Retina (tissue), 1 donor: Measurements from ENCODE around the gene PNMT.

Experiments
- DNase-seq: peaks from one replicate; pipeline ENCODE4 v3.0.0-alpha.2; 2016

PNMT gene, protein sequence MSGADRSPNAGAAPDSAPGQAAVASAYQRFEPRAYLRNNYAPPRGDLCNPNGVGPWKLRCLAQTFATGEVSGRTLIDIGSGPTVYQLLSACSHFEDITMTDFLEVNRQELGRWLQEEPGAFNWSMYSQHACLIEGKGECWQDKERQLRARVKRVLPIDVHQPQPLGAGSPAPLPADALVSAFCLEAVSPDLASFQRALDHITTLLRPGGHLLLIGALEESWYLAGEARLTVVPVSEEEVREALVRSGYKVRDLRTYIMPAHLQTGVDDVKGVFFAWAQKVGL

DNA sequence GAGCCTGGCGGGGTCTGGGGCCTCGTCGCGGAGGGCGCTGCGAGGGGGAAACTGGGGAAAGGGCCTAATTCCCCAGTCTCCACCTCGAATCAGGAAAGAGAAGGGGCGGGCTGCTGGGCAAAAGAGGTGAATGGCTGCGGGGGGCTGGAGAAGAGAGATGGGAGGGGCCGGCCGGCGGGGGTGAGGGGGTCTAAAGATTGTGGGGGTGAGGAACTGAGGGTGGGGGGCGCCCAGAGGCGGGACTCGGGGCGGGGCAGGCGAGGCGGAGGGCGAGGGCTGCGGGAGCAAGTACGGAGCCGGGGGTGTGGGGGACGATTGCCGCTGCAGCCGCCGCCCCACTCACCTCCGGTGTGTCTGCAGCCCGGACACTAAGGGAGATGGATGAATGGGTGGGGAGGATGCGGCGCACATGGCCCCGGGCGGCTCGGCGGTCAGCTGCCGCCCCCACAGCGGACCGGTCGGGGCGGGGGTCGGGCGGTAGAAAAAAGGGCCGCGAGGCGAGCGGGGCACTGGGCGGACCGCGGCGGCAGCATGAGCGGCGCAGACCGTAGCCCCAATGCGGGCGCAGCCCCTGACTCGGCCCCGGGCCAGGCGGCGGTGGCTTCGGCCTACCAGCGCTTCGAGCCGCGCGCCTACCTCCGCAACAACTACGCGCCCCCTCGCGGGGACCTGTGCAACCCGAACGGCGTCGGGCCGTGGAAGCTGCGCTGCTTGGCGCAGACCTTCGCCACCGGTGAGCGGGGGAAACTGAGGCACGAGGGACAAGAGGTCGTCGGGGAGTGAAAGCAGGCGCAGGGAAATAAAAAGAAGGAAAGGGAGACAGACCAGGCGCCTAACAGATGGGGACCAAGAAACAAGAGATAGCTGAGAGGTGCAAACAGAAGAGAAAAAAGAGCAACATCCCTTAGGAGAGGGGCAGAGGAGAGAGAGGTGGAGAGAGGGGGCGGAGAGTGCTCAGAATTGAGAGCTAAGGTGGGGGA lies at the start of gene PNMT:
Gene PNMT, plus strand, starts transcription at position 509 of the 980 bp plus-strand sequence. Its CDS starts 23 bp downstream, at position 532.
- DNase-seq, result peak; percentile 82

DNA sequence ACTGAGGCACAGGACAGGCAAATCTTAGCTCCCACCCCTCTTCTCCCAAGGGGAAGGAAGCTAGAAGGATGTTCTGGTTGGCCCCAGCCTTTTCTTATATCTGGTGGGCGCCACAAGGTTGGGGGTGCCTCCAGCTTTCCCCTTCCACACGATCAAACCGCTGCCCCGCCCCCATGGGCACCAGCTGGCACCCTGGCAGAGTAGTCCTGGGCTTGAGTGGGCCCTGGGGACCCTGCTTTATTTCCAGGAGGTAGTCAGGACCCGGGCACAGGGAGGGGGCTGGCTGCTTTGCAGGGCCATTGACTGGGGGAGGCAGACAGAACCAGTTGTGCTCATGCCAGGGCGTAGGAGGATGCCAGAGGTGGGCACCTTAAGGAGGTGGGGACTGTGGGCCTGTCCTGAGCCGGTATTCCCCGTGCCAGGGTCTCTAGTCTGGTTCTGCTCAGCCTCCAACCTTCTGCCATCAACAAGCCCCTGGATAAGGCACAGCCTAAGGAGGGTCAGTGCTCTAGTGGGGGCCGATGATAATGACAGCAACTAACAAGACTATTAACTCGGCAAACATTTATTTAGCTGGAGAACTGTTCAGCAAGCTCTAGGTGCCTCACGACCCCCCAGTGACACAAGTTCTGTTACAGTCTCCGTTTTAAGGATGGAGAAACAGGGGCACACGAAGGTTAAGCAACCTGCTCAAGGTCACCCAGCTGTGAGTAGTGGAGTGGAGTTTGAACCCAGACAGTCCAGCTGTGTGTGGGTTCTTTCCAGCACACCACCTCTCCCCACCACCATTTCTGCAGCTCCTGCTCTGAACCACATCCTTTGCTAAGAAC lies 49.1 kb upstream of the PNMT start:
- DNase-seq, result no peak

DNA sequence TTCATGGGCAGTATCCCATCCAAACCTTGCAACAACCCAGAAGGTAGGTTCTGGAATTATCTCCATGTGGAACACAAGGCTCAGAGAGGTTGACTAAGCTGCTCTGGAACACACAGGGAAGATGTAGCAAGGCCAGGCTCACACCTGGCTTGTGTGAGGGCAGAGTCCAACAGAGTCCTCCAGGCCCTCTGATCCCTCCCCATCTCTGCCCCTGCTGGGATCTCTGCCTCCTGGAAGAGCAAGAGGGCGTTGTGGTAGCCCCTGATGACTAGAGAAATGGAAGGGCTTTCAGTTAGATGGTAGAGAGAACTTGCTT lies 48.5 kb upstream of the PNMT start:
- no peak for DNase-seq

DNA sequence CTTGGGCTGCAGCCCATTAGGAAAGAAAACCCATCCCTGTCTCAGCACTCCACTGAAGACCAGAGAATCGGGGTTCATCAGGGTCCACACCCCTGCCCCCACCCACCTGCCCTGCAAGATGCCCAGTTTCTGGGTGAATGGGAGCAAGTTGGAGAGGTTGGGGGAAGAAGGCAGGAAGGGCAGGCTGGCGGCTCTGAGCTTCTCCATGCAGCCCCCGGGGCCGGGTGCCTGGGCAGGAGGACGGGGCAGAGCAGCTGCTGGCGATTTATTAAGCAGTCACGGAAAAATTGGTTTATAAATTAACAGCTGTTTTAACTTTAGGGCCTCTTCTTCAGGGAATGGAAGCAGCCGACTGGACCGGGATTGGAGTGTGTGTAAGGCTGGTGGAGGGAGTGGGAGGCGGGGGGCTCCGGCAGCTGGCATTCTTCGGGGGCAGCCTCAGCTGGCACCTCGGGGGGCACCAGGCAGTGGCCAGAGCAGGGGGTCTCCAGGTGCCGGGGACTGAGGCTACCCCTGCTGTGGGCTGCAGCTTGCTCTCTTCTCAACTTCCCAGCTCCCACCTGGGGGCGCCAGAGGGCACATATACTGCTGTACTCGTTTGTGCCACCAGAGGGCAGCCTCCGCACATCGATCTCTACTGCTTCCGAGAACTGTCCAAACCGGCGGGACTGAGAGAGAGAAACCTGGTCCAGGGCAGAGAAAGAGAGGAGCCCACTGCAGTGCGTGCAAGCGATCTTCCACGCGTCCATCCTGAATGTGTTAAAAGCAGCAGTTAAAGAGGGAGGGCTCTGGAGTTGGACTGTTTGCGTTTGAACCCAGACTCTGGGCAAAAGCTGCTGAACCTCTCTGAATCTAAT lies 46.5 kb upstream of the PNMT start:
- peak; percentile 96 for DNase-seq

DNA sequence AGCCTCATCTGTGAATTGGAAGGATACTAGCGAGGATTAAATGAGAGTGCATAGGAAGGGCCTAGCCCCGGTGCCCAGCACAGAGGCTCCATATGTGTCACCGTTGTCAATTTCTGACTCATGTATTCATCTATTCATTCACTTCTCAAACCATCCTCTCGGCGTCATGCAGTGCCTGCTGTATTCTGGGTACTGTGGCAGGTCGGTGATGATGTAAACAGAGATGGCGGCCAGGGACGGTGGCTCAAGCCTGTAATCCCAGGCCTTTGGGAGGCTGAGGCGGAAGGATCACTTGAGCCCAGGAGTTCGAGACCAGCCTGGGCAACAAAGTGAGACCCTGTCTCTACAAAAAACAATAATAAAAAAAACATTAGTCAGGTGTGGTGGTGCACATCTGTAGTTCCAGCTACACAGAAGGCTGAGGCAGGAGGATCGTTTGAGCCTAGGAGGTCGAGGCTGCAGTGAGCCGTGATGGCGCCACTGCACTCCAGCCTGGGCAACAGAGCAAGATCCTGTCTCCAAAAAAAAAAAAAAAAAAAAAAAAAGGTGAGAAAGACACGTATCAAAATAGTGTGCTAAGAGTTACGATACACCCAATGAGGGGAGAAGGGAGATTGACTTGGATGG lies 45.8 kb upstream of the PNMT start:
- no peak for DNase-seq

DNA sequence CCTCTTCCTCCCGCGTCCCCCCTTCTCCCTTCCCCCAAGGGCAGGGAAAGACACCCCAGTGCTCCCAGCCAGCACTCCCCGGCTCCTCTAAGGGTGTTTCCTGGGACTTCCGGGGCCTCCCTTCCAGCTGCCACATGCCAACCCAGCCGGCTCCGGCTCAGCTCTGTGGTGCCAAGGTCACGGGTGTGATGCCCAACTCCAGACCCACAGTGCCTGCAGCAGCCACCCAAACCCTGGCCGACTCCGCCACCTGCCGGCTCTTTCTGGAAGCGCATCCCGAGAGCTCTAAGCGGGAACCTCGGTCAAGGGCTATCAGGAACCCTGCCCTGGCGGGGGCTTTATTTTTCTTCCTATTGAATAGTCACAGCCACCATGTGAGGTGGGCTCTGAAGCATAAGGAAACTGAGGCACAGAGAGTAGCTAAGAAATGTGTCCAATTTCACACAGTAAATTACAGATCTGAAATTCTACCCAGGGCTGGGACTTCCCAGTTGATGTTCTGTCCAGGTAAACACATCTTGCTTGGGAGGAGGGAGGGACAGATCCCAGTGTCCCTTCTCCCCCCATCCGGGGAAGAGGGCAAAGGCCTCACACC lies 44.8 kb upstream of the PNMT start:
- DNase-seq, result peak; percentile 90

DNA sequence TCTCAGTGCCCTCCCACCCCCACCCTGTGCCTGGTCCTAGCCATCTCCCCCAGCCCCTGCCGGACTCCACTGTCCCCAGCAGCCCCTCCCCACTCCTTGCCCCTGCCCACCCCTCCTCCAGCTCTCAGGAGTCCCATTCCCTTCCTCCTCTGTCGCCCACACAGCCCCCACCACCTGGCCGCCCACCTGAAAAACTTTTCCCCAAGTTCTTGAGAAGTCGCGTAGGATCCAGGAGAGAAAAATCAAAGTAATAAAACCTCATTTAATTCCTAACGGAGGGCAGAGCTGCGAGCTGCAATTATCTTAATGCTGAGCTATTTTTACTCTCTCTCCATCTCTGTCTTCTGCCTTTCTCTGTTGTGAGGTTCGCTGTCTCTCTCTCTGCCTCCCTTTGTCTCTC lies 43.9 kb upstream of the PNMT start:
- DNase-seq, result no peak

DNA sequence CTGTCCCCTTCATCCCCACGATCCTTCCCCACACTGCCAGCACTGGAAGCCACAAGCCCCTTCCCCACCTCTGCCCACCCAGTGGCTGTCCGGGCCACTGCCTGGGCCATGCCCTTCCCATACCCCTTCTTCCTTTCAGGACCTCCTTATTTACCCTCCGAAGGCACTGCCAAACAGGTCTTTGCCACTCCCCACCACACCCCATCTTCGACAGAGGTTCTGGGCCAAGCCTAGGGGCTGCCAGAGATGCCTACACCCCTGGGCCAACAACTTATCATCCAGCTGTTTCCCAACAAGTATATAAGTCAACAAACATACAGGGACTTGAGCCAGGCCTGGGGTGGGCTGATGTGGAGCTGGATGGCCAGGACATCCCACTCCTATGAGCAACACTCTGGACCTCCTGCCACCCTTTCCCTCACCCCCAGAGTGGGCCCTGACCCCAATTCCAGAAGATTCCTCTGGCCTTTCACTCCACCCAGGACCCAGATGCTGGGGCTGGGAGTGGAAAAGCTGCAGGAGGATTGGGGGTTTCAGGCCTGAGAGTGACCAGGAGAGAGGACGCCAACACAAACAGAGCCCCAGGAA lies 43.0 kb upstream of the PNMT start:
- DNase-seq, result no peak

DNA sequence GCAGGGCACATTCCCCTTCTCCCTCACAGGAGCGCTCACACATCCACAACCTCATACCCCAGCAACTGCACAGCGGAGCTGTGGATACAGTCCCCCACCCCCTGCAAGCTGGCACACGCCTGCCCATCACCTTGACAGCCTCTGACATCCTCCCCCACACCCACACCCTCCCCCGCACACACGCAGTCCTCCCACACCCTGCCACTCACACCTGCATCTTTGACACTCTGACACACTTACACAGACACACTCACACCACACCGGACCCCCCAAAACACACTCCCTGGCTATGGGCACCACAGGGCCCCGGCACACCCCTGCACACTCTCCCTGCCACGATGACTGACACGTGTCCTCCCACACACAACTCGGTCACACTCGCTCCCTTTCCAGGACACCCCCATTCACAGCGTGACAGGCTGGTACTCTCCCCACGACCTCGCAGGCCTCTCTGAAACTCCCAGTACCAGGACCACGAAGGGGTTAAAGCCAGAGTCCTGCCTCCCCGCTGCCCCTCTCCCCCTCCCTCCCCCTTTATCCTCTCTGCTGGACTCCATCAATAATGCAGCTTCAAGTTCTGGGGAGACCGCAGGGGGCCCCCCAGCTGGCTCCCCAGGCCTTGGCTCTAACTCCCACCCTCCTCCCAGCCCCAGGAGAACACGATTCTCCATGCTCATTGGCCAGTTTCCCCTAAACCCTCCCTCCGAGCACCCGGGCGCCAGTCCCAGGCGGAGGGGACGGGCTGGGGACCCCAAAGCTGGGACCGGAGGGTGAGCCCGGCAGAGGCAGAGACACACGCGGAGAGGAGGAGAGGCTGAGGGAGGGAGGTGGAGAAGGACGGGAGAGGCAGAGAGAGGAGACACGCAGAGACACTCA lies 41.8 kb upstream of the PNMT start, which contains the start of gene PPP1R1B:
Gene PPP1R1B, plus strand, starts transcription at position 782 of the 876 bp plus-strand sequence. CDS start 441 bp downstream, outside the sequence.
- peak; percentile 56 for DNase-seq

DNA sequence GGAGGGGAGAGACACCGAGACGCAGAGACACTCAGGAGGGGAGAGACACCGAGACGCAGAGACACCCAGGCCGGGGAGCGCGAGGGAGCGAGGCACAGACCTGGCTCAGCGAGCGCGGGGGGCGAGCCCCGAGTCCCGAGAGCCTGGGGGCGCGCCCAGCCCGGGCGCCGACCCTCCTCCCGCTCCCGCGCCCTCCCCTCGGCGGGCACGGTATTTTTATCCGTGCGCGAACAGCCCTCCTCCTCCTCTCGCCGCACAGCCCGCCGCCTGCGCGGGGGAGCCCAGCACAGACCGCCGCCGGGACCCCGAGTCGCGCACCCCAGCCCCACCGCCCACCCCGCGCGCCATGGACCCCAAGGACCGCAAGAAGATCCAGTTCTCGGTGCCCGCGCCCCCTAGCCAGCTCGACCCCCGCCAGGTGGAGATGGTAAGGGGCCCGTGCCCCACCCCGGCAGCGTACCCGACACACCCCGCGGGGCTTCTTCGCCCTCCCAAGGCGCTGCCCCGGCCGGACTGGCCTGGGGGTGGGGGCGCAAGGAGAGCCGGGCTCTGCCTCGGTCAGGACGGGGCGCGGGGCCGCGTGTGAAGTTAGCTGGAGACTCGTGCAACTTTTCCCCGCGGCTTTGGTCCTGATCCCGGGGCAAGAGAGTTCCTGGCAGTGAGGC lies 41.1 kb upstream of the PNMT start:
- no peak for DNase-seq

DNA sequence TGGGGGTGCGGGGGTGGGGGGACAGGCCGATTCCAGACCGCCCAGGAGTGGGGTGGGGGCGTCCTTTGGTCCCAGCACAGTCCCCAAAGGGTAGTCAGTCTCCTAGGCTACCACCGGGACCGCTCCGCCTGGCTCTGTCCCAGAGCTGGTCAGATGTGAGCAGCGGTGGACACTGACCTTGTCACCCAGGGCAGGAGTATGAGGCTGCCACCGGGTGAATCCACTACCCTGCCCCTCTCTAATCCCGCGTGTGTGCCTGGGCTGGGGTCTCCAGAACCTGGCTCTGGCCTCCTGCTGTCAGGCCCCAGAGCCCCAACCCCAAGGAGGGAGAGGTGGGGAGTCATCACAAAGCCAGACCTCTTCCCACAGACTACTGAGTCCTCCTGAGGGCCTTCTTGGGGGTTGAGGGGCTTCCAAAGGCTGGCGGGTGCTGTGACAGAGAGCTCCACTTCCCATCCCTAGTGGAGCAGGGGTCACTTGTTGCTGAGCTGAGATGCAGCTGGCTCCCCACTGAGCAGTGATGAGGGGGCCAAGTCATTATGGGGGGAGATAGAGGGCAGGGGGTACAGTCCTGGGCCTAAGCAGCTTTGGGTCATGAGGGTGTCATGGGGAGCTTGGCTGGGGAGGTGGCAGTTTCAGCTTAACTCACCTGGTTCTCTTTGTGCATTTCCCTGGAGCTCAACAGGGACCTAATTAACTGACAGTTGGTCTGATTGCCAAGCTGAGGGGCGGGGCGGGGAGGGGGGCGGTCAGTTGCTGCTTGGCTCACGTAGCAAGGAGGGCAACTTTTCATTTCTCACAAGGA lies 40.3 kb upstream of the PNMT start:
- DNase-seq, result peak; percentile 61

DNA sequence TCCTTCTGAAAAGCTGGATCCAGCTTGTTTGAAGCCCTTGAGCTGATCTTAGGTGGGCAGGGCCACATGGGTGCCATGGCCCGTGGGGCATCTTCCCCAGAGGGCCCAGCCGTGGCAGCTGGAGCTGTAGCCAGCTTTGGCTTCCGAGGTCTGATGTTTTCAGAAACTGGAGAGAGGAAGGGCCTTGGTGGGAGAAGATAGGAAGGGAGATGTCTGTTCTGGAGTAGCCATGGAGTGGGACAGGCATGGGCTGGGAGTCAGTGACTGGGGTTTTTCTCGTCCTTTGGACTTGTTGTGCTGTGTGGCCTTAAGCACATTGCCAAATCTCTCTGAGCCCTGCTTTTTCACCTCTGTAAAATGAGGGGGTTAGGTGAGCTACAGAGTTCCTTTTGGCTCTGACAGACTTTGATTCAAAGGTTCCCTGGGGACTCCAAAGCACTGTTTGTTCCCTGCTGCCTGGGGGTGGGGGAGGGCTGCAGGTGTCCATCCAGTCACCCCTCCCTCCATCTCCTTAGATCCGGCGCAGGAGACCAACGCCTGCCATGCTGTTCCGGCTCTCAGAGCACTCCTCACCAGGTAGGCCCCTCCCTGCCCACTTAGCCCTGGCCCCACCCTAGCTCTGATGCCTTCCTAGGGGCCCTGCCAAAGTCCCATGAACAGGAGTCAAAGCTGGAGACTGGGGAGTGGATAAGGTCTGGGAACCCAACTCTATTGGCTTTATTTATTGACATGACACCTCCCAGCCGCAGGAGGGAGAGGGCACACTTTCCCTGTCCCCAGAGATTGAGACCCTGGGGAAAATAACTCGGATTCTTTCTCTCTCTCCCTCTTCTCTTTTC lies 39.4 kb upstream of the PNMT start:
- DNase-seq, result no peak

DNA sequence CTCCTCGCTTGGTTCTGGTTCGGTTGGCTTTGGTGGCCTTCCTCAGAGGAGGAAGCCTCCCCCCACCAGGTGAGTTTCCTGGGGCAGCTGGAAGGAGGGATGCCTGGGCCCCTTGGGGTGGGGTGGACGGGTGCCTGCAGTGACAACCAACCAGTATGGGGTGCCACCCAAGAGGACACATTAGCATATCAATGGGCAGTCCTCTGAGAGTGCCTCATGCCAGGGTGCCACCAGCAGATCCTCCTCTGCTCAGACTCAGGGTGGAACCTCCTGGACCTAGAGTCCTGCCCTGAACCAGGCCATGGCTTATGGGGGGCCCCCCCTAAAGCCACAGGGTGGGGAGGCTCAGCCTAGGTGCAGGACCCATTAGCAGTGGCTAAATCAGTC lies 38.8 kb upstream of the PNMT start:
- no peak for DNase-seq

DNA sequence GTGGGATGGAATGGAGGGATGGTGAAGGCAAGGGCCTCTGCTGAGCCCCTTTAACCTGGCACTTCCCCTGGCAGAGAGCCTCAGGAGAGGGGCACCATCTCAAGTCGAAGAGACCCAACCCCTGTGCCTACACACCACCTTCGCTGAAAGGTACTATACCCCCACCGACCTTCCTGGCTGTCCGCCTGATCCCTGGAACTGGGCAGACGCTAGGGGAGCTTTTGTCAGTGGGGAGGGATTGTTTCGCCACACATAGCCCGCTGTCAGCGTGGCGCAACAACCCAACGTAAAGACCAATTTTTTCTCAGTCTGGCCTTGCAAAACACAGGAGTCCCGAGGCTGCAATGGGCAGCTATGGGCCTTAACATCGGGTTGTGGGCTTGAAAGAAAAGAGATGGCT lies 38.4 kb upstream of the PNMT start:
- DNase-seq, result no peak

DNA sequence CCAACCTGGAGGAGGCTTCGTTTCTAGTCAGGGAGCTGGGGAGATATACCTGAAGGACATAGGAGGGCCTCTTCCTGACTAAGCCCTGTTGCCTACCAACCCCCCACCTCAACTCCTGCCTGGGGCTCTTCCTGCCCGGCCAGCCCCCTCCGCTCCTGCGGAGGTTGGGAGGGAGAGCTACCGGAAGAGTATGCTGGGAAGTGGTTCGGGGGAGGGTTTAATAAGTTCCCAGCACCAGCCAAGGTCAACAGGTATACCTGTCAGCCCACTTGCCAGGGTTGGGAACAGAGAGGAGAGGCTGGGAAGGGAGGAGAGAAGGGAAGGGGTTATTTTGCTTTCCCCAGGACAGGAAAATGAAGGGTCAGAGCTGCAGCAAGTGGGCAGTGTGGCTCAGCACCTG lies 36.9 kb upstream of the PNMT start:
- DNase-seq, result no peak

DNA sequence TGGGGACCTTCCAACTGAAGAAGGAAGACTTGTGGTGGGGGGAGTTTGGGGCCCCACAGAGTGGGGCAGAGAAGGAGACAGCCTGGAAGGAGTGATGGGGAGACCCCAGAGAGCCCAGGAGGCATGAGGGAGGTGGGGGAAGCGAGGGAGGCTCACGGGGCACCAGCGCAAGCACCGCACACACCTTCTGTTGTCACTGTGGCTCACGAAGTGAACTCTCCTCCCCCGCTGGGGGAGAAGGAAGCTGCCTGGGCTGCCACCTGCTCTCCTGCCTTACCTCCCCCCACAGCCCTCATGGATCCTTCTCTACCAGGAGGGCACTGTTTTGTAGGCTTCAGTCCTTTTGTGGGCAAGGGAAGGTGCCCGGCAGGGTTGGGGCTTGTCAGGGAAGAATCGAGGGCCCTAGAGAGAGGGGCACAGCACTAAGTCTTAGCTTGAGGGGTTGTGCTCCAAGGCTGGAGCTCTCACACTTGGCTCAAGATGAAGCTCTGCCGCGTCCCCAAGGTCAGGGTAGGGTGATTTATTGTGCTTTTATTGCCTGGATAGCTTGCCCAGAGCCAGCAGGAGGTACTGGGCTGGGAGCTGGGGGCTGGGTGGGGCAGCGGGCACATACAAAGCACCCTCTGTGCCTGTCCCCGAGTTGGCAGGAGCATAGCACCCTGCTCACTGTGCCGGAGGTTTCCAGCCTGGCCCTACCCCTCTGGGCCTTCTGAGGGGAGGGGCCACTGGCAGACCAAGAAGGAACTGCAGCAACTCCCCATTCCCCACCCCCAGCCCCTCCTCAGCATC lies 35.9 kb upstream of the PNMT start:
- DNase-seq, result no peak
